ENCODE data around the gene METTL9. TPM values are rescaled to one million over a fixed set of nuclear protein-coding genes. Genes with fewer than 3 reads are reported as not detected.

METTL9 gene
- total RNA-seq, 4 donors from 2014 or later = 59.2 to 75.8 (median 70.3) TPM

DNA sequence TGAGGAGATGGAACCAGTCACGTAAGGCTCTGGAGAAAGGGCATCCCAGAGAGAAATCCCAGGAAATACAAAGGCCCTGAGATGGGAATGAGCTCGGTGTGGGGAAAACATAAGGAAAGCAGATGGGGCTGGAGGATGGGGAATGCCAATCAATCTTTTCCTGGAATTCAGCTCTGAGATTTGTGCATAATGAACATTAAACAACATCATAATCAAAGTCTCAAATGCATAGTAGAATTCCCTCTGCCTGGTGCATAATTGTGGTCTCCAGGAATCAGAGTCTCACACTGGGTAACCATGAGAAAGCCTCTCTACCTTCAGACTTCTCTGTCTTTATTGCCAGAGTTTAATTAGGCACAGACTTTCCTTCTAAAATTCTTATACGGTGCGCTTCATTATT is 95.2 kb downstream of the METTL9 start:
- H3K27ac ChIP-seq = no peak overlapping the region
- TF ChIP-seq POLR2A (IDR thresholded peaks at IDR 0.05) = no peak
- TF ChIP-seq, protein P1, sequence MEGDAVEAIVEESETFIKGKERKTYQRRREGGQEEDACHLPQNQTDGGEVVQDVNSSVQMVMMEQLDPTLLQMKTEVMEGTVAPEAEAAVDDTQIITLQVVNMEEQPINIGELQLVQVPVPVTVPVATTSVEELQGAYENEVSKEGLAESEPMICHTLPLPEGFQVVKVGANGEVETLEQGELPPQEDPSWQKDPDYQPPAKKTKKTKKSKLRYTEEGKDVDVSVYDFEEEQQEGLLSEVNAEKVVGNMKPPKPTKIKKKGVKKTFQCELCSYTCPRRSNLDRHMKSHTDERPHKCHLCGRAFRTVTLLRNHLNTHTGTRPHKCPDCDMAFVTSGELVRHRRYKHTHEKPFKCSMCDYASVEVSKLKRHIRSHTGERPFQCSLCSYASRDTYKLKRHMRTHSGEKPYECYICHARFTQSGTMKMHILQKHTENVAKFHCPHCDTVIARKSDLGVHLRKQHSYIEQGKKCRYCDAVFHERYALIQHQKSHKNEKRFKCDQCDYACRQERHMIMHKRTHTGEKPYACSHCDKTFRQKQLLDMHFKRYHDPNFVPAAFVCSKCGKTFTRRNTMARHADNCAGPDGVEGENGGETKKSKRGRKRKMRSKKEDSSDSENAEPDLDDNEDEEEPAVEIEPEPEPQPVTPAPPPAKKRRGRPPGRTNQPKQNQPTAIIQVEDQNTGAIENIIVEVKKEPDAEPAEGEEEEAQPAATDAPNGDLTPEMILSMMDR (IDR thresholded peaks at IDR 0.05) = no peak
- no peak for DNase-seq
- no peaks in the 10 kb centered on the region for H3K27me3 ChIP-seq
- no peaks in the 10 kb centered on the region for H3K36me3 ChIP-seq
- no peak overlapping the region for H3K4me3 ChIP-seq
- no peaks in the 10 kb centered on the region for H3K9me3 ChIP-seq
- H3K4me1 ChIP-seq = no peaks in the 10 kb centered on the region

DNA sequence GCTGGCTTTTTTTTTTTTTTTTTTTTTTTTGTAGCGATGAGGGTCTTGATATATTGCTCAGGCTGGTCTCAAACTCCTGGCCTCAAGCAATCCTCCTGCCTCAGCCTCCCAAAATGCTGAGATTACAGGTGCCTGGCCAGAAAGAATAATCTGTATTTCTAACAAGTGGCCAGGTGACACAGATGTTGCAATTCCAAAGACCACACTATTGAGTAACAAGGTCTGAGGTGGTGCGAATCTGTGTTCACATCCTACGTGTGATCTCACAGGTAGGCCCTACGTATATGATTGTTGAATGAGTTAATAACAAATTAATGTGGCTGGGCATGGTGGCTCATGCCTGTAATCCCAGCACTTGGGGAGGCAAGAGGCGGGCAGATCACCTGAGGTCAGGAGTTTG is 97.7 kb downstream of the METTL9 start:
- Histone ChIP-seq H3K27me3 (no peaks in the 10 kb centered on the region), H3K27ac (no peak overlapping the region), H3K9me3 (no peaks in the 10 kb centered on the region), H3K36me3 (no peaks in the 10 kb centered on the region), H3K4me1 (no peaks in the 10 kb centered on the region), H3K4me3 (no peak overlapping the region)
- DNase-seq = no peak
- TF ChIP-seq, protein P1 (IDR thresholded peaks at IDR 0.05) = no peak

DNA sequence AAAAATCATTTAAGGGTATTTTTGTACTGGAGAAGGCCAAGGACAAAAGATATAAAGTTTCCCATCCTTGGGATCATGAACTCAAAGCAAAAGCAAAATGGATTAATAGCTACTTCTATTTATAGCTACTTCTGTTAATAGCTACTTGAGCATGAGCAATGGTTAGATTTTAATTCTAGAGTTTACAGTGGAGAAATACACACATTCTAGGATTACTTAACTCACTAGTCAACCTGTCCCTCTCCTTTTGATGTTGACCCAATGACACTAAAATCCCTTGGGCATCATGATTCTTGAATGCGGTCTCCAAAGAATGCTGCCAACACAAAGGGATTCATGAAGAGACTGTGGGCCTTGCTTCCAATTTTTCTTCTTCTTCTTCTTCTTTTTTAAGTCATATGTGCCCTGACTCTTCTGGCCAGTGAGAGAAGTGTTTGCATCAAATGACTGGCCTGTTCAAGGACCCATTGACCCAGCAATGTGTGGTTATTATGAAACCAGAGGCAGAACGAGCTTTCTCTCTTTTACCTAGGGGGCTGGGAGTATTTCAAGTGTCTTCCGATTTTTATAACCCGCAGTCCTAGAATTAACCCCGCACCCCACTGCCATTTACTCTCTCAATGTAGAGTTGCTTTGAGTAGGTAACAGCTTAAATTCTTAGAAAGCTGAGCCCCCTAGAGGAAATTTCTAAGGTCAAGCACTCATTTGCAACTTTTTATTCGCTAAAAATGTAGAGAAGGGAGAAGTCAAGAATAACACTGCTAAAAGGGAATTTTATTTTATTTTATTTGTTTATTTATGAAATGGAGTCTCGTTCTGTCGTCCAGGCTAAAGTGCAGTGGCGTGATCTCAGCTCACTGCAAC is 99.0 kb downstream of the METTL9 start:
- Histone ChIP-seq H3K9me3 (no peaks in the 10 kb centered on the region), H3K27ac (no peak overlapping the region), H3K27me3 (no peaks in the 10 kb centered on the region), H3K36me3 (no peaks in the 10 kb centered on the region), H3K4me1 (no peaks in the 10 kb centered on the region), H3K4me3 (no peak overlapping the region)
- TF ChIP-seq, protein P1 (IDR thresholded peaks at IDR 0.05) = no peak
- no peak for TF ChIP-seq POLR2A (IDR thresholded peaks at IDR 0.05)
- no peak for DNase-seq

DNA sequence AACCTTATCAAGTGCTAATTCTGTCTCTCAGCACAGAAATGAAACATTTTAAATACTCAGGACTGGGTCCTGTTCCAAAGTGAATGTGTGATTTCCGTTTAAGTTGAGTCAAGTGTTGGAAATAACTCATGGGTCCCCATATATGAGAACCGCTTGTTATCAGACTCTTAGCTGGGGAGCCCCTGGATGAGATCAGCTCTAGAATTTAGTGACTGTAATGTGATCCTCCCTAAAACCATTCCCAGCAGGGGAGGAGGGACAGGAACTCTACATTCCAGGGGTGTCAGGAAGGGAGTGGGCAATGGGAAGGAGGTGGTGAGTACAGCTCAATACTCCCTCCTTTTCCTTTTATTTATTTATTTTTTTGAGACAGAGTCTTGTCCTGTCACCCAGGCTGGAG is 101.9 kb downstream of the METTL9 start:
- Histone ChIP-seq H3K4me3 (no peak overlapping the region), H3K4me1 (no peaks in the 10 kb centered on the region), H3K27me3 (no peaks in the 10 kb centered on the region), H3K27ac (no peak overlapping the region), H3K9me3 (no peaks in the 10 kb centered on the region), H3K36me3 (no peaks in the 10 kb centered on the region)
- no peak for TF ChIP-seq POLR2A (IDR thresholded peaks at IDR 0.05)
- TF ChIP-seq, protein P1 (IDR thresholded peaks at IDR 0.05) = no peak
- no peak for DNase-seq

DNA sequence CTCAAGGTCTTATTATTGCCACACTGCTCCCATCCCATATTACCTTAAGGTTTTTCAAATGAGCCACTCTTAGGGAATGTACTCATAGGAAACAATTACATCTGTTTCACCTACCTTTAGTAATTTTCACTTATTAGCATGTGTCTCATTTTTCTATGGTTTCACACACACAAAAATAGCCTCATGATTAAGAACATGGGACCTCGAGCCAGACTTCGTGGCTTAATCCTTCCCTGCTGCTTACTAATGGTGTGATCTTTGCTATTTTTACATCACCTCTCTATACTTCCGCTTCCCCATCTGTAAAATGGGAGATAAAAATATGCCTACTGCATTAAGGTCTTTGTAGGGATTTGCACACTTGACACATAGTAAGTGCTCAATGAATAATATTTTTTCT is 102.9 kb downstream of the METTL9 start:
- H3K4me1 ChIP-seq = no peaks in the 10 kb centered on the region
- H3K9me3 ChIP-seq = no peaks in the 10 kb centered on the region
- no peaks in the 10 kb centered on the region for H3K27me3 ChIP-seq
- no peak overlapping the region for H3K4me3 ChIP-seq
- TF ChIP-seq POLR2A (IDR thresholded peaks at IDR 0.05) = no peak
- TF ChIP-seq, protein P1 (IDR thresholded peaks at IDR 0.05) = no peak
- no peak for DNase-seq
- no peak overlapping the region for H3K27ac ChIP-seq
- no peaks in the 10 kb centered on the region for H3K36me3 ChIP-seq

Measured in Peyer's patch (tissue), 4 donors.